Heart right ventricle (tissue), 16 donors: ENCODE measurements around the gene EFHD2. TPM values are rescaled to one million over a fixed set of nuclear protein-coding genes. Genes with fewer than 3 reads are reported as not detected.
A peak's percentile ranks its signal among the peaks of the same experiment; 100 is the strongest.

ENCODE experiments used
- ATAC-seq, 8 donors: fragments of 200-7000 bp; cut with Tn5 transposase; one replicate each; pipeline ENCODE4 v1.9.1; 2020; ENCODE audit warnings: mild to moderate bottlenecking in 8 of 8, moderate library complexity in 8 of 8, moderate number of reproducible peaks in 1 of 8
- DNase-seq, 2 donors: peaks; one replicate each; pipeline ENCODE4 v3.0.0-alpha.2; 2020
- H3K27ac ChIP-seq, 10 donors: fragments of 200-600 bp; sonication (generic) in 2 of 10; one replicate each; pipeline versions ENCODE4 v1.5.0 to v1.8.0; 2020 to 2022; ENCODE audit warnings: mild to moderate bottlenecking in 3 of 10
- H3K27me3 ChIP-seq, 7 donors: fragments of 200-600 bp; one replicate each; pipeline ENCODE4 v1.8.0; 2021 to 2022; ENCODE audit warnings: mild to moderate bottlenecking in 2 of 7
- H3K36me3 ChIP-seq, 9 donors: fragments of 200-600 bp; sonication (generic) in 1 of 9; one replicate each; pipeline versions ENCODE4 v1.5.0 to v1.8.0; 2020 to 2022; ENCODE audit warnings: mild to moderate bottlenecking in 2 of 9
- H3K4me1 ChIP-seq, 9 donors: fragments of 200-600 bp; sonication (generic) in 1 of 9; one replicate each; pipeline versions ENCODE4 v1.5.0 to v1.8.0; 2020 to 2022; ENCODE audit warnings: mild to moderate bottlenecking in 4 of 9
- H3K4me3 ChIP-seq, 10 donors: fragments of 200-600 bp; sonication (generic) in 2 of 10; one replicate each; pipeline versions ENCODE4 v1.5.0 to v1.8.0; 2020 to 2022; ENCODE audit warnings: mild to moderate bottlenecking in 7 of 10, moderate library complexity in 2 of 10
- H3K9me3 ChIP-seq, 11 donors: fragments of 200-600 bp in 10 of 11; sonication (generic) in 2 of 11; one replicate each; pipeline versions ENCODE4 v1.5.0 to v1.8.0; 2013 to 2022; ENCODE audit warnings: mild to moderate bottlenecking in 2 of 11, control low read depth in 1 of 11, moderate library complexity in 1 of 11
- WGBS, 2 donors: extraction: QIAGEN DNeasy Blood & Tissue Kit; methylation state at CpG; one replicate each; pipeline ENCODE4 v1.1.7; 2013; ENCODE audit warnings: inconsistent platforms in 1 of 2; 5-methylcytosine and 5-hydroxymethylcytosine counted together
- intact Hi-C, 10 donors: fragments of 100-400 bp; cut with DNase I; formaldehyde crosslinking; loops; one replicate each; pipeline versions ENCODE4 v1.11.1 to v1.14.2; 2022
- polyA plus RNA-seq, 2 donors: library from polyadenylated mRNA; stranded (reverse); fragments of 200-250 nt; gene quantifications; one replicate each; pipeline ENCODE4 v1.2.3, GENCODE V29; 2013
- total RNA-seq, 10 donors: library from RNA; stranded (reverse); fragmentation: NEBNext Ultra II Directional in 3 of 10; extraction: Animal tissue kit (Norgen Biotek cat#: 25700) in 3 of 10; gene quantifications; one replicate each; pipeline versions ENCODE4 v1.2.1 to v1.2.4, GENCODE V29; 2021 to 2023
- TF ChIP-seq, protein P1 (sequence below), 9 donors: fragments of 200-600 bp; sonication (generic) in 2 of 9; IDR thresholded peaks; one replicate each; pipeline versions ENCODE4 v1.5.0 to v1.8.0; 2021 to 2022; ENCODE audit warnings: antibody characterized with exemption in 9 of 9, mild to moderate bottlenecking in 5 of 9, moderate library complexity in 1 of 9
- donor health status: Arrhythmogenic right ventricular cardiomyopathy.
- donor health status: ischemic (EF 13 %, LVEDD 7.1; RV severe dilation, severe dysfunction).
- donor health status: healthy with polysubstance abuse.
- donor health status: DM: no; HTN: yes; CAD: no.
- donor health status: DM: no; HTN: no; CAD: no.
- donor health status: ischemic (EF 25% LVEDD 6.9; RV normal size, moderate dysfunction).
- donor health status: ischemic (EF 25% LVEDD 5.7; RV mildly dilated, moderate dysfunction).
- donor health status: healthy.
- donor health status: DM: yes; HTN: yes; CAD: no.
- donor health status: Ischemic cardiomyopathy.
- donor health status: ischemic (EF 35%, LVEDD 5.7; RV mildly dilated, moderate dysfunction).
- donor health status: nonischemic (EF 11% LVEDD 7.7; RV severe dilation, severe dysfunction).
- donor health status: DM: yes; HTN: yes; CAD: no.
- donor health status: PGD.
- donor health status: ischemic (EF 29% LVEDD 5.4; RV normal size, mild dysfunction).
- donor health status: nonischemic (EF 23%, LVEDD 6.1; RV moderate dilation, normal function).

The EFHD2 gene
- total and polyA plus RNA-seq, 12 donors, result 9.4 to 32.1 (median 14.7) TPM

DNA sequence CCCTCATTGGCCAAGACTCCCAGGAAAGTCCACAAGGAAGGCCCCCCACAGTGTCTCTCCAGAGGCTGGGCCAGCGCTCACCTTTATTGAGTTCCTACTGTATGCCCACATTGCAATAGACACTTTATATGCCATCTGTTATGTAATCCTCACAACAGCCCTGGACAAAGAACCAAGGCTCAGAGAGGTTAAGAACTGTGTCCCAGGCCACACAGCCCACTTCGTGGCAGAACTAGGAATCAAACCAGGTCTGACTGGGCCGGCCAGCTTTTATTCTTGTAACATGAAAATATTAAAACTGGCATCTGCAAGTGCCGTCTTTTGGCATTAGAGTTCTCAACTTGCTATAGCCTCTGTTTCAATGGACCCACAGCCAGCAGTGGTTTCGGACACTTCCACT lies 33.1 kb downstream of the EFHD2 start:
- Histone ChIP-seq H3K4me3 (no peak overlapping the region), H3K9me3 (no peaks in the 10 kb centered on the region), H3K4me1 (peaks cover 0 to 4% (median 0%) of the 10 kb centered on the region in 9 donors), H3K27me3 (peaks cover 0 to 17% (median 7%) of the 10 kb centered on the region in 7 donors), H3K36me3 (no peaks in the 10 kb centered on the region), H3K27ac (no peak overlapping the region)
- intact Hi-C loops, result loop anchor here in 1 of 10 donors (10.0 kb wide), 1 partner anchor 58 kb away; no protein-coding TSS in a partner anchor
- DNase-seq (no peak), ATAC-seq (no peak)
- TF ChIP-seq, protein P1, sequence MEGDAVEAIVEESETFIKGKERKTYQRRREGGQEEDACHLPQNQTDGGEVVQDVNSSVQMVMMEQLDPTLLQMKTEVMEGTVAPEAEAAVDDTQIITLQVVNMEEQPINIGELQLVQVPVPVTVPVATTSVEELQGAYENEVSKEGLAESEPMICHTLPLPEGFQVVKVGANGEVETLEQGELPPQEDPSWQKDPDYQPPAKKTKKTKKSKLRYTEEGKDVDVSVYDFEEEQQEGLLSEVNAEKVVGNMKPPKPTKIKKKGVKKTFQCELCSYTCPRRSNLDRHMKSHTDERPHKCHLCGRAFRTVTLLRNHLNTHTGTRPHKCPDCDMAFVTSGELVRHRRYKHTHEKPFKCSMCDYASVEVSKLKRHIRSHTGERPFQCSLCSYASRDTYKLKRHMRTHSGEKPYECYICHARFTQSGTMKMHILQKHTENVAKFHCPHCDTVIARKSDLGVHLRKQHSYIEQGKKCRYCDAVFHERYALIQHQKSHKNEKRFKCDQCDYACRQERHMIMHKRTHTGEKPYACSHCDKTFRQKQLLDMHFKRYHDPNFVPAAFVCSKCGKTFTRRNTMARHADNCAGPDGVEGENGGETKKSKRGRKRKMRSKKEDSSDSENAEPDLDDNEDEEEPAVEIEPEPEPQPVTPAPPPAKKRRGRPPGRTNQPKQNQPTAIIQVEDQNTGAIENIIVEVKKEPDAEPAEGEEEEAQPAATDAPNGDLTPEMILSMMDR (IDR thresholded peaks at IDR 0.05), result no peak
- 81 to 88% methylated on average over 5 of the region's 5 CpGs for WGBS, 2 donors

DNA sequence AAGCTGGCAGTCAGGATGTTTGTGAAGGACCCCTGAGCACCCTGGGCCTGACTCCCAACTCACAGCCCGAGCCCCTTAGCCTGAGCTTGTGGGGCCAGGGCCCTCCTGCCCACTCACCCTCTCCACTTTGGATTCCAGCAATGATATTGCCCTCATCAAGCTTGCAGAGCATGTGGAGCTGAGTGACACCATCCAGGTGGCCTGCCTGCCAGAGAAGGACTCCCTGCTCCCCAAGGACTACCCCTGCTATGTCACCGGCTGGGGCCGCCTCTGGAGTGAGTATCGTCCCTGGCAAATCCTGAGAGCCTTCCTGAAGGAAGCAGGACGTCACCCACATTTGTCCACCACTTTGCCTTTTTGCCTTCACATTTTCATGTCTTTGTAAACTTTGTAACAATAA lies 33.6 kb downstream of the EFHD2 start:
- TF ChIP-seq, protein P1 (IDR thresholded peaks at IDR 0.05), result no peak
- no peak for ATAC-seq

DNA sequence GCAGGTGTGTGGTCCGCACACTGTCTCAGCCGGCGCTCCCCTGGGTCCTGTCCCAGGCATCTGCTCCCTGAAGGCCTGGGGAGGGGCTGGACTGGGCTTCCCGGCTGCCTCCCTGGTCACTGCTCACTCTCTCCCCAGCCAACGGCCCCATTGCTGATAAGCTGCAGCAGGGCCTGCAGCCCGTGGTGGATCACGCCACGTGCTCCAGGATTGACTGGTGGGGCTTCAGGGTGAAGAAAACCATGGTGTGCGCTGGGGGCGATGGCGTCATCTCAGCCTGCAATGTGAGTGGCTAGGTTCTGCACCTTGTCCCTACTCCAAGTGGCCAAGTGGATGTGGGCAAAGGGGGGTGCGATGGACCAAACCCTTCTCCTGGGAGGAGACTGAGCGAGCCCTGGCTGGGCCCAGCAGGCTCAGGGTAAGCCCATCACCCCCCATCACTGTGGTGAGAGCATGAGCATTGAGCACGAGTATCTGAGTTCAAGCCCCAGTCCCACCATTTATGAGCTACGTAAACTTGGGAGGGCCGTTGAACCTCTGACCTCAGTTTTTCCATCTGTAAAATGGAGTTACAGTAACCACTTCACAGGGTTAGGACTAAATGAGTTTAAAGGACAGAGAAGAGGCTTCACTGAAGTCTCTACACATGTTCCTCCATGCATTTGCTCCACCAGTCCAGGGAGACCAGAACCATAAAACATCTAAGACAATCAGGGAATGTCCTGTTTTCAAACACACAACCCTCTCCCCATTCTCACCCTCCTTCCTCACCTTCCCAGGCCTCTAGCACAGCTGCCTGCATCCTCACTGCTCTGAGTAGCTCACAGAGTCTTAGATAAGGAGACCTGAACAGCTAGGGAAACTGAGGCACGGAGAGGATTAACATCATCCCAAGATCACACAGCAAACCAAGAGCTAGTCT lies 35.0 kb downstream of the EFHD2 start:
- Histone ChIP-seq H3K4me3 (no peak overlapping the region), H3K9me3 (no peaks in the 10 kb centered on the region), H3K27me3 (peaks cover 0 to 18% (median 8%) of the 10 kb centered on the region in 7 donors), H3K4me1 (peaks cover 0 to 4% (median 0%) of the 10 kb centered on the region in 9 donors), H3K27ac (no peak overlapping the region), H3K36me3 (no peaks in the 10 kb centered on the region)
- ATAC-seq (peak in 3 of 8 donors; percentile 32 to 51 (median 34)), DNase-seq (no peak)
- intact Hi-C loops, result loop anchor here in 1 of 10 donors (10.0 kb wide), 1 partner anchor 60 kb away; no protein-coding TSS in a partner anchor
- TF ChIP-seq, protein P1 (IDR thresholded peaks at IDR 0.05), result no peak
- WGBS, 2 donors, result 60% methylated on average over 17 of the region's 17 CpGs

More for the DNA sequence above, 33.6 kb downstream of the EFHD2 start:
- H3K4me3 ChIP-seq, result no peak overlapping the region
- WGBS, 2 donors, result 66 to 73% methylated on average over 5 of the region's 5 CpGs
- H3K27ac ChIP-seq, result no peak overlapping the region
- H3K9me3 ChIP-seq, result no peaks in the 10 kb centered on the region
- H3K4me1 ChIP-seq, result peaks cover 0 to 4% (median 0%) of the 10 kb centered on the region in 9 donors
- DNase-seq, result no peak
- intact Hi-C loops, result loop anchor here in 1 of 10 donors (10.0 kb wide), 1 partner anchor 58 kb away; no protein-coding TSS in a partner anchor
- H3K27me3 ChIP-seq, result peaks cover 0 to 18% (median 8%) of the 10 kb centered on the region in 7 donors
- no peaks in the 10 kb centered on the region for H3K36me3 ChIP-seq

DNA sequence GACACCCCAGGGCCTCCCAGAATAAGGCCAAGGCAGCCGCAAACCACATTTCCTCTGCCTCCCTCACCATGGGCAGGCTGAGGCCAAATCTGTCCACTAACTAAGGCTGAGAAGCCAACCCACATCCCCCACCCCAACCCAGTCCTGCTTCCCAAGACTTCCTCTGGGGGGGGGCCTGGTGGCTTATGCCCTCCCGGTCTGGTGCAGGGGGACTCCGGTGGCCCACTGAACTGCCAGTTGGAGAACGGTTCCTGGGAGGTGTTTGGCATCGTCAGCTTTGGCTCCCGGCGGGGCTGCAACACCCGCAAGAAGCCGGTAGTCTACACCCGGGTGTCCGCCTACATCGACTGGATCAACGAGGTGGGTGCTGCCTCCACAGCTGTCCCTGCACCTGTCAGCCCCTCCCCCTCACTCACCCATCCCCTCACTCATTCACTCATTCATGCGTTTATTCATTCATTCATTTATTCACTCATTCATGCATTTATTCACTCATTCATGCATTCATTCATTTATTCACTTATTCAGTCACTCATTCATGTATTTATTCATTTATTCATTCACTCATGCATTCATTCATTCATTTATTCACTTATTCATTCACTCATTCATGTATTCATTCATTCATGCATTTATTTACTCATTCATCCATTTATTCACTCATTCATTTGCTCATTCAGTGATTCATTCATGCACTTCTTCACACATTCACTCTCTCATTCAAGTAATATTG lies 35.9 kb downstream of the EFHD2 start:
- DNase-seq (no peak), ATAC-seq (no peak)
- TF ChIP-seq, protein P1 (IDR thresholded peaks at IDR 0.05), result no peak
- H3K4me1 ChIP-seq, result peaks cover 0 to 4% (median 0%) of the 10 kb centered on the region in 9 donors
- H3K27ac ChIP-seq, result no peak overlapping the region
- no peak overlapping the region for H3K4me3 ChIP-seq
- 78 to 86% methylated on average over 14 of the region's 14 CpGs for WGBS, 2 donors
- no peaks in the 10 kb centered on the region for H3K36me3 ChIP-seq
- H3K27me3 ChIP-seq, result peaks cover 0 to 18% (median 8%) of the 10 kb centered on the region in 7 donors
- intact Hi-C loops, result loop anchor here in 1 of 10 donors (10.0 kb wide), 1 partner anchor 61 kb away; no protein-coding TSS in a partner anchor
- H3K9me3 ChIP-seq, result peaks cover 0 to under 1% (median 0%) of the 10 kb centered on the region in 11 donors
